Measurements from ENCODE around the gene RPH3AL. TPM values are rescaled to one million over a fixed set of nuclear protein-coding genes. Genes with fewer than 3 reads are reported as not detected.
A peak's percentile ranks its signal among the peaks of the same experiment; 100 is the strongest.

RPH3AL gene
- total RNA-seq, 3 donors from 2014 or later (not counting 1 experiment from before 2014, with no cell fraction given): 7.2 to 9.9 (median 7.9) TPM

DNA sequence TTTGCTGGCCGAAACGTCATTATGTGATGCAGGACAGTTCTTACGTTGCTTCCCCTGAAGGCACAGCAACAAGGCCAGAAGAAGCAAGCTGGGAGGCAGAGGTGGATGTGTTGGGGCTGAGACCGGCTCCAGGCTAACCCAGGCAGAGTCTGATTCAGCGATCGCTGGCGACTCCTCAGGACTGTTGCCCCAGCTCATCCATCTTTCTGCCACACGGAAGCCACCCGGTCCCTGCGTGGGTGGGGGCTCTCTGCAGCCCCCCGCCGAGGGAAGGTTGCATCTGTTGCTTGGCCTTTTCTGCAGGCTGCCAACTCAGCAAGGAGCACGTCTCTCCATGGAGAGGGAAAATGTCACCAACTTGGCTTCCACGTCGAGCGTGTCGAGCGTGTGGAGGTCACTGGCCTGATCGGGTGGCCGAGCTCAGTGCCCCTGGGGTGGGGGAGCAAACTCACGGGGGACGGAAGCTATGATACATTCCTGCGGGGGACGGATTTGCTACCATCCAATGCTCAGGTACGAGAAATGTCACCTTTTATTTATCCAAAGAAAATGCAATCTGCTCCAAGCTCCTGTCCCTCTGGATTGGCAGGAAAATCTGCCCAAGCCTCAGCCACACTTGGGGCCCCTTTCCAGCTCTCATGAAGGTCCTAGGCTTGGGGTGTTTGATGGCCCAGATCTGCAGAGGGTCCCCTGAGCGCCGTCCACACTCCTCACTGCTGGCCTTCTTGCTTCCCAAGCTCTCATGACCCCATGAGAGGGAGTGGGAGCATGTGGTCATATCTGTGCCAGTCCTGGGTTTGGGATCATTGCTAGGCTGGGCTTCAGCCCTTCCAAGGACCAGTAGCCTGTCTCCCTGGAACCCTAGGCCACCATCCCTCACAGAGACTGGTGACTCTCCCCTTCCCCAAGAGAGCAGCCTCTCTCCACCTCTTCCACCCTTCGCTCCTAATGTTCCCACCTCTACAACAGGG is 69.4 kb downstream of the RPH3AL start:
- no peak for TF ChIP-seq CTCF (IDR thresholded peaks at IDR 0.05)
- H3K4me1 ChIP-seq (ENCODE audit: control insufficient read depth, insufficient read depth, low read length): peaks cover 7% of the 10 kb centered on the region
- H3K4me3 ChIP-seq (ENCODE audit: low read length): no peak overlapping the region
- Mint-ChIP-seq H3K27me3 (ENCODE audit: low read depth in 2 of 2) (no peaks in the 10 kb centered on the region), H3K4me3 (no peak overlapping the region), H3K4me1 (peaks cover 0 to 6% of the 10 kb centered on the region in 2 donors), H3K27ac (no peak overlapping the region), H3K9me3 (no peaks in the 10 kb centered on the region), H3K36me3 (no peaks in the 10 kb centered on the region)
- H3K36me3 ChIP-seq (ENCODE audit: control insufficient read depth, insufficient read depth, low read length): no peaks in the 10 kb centered on the region
- intact Hi-C loops (cut with micrococcal nuclease): no loop called here
- ATAC-seq (no peak), DNase-seq (no peak)
- no peak overlapping the region for H3K27ac ChIP-seq (ENCODE audit: low read length)
- WGBS (ENCODE audit: insufficient coverage): 88% methylated on average over 27 of the region's 28 CpGs
- no peaks in the 10 kb centered on the region for H3K27me3 ChIP-seq (ENCODE audit: control insufficient read depth, insufficient read depth, low read length)
- no peaks in the 10 kb centered on the region for H3K9me3 ChIP-seq (ENCODE audit: control insufficient read depth, insufficient read depth, low read length)

DNA sequence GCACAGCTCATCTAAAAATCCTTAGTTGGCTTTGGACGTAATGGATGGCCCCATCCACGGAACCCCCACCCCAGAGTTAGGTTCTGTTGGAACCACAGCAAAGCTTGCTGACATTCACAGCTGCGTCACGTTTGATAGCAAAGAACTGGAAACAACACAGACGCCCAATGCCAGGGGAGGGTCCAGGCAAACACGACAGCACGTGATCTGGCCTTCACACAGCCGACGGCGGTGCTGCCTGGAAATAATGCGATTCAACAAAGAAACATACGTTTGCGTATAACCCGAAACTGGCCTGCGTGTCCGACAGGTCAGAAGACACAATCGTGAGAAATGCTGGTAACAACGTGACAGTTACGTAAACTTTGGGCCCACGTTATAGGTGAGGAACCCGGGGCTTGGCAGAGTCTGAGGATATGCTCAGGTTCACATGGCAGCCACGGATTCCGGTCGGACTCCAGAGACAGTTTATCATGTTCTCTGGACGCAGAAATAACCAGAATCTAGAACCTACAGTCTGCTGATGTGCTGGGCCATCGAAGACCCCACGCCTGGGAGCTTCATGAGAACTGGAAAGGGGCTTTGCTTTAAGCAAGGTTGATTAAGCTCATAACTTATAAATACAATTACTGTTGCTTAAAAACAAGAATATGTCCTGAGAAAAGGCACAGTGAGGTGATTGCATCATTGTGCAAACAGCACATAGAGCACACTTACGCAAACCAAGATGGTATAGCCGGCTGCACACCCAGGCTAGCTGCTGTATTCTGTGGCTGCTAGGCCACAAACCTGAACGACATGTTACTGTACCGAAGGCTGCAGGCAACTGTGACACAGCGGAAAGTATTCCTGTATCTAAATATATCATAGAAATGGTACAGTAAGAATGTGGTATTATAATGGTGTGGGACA is 70.4 kb downstream of the RPH3AL start:
- no peak overlapping the region for H3K27ac Mint-ChIP-seq
- Histone ChIP-seq H3K27me3 (ENCODE audit: control insufficient read depth, insufficient read depth, low read length) (no peaks in the 10 kb centered on the region), H3K36me3 (ENCODE audit: control insufficient read depth, insufficient read depth, low read length) (no peaks in the 10 kb centered on the region), H3K27ac (ENCODE audit: low read length) (no peak overlapping the region), H3K4me1 (ENCODE audit: control insufficient read depth, insufficient read depth, low read length) (peaks cover 7% of the 10 kb centered on the region), H3K4me3 (ENCODE audit: low read length) (no peak overlapping the region), H3K9me3 (ENCODE audit: control insufficient read depth, insufficient read depth, low read length) (no peaks in the 10 kb centered on the region)
- DNase-seq (no peak), ATAC-seq (no peak)
- no peaks in the 10 kb centered on the region for H3K36me3 Mint-ChIP-seq
- no peaks in the 10 kb centered on the region for H3K9me3 Mint-ChIP-seq
- H3K27me3 Mint-ChIP-seq (ENCODE audit: low read depth in 2 of 2): no peaks in the 10 kb centered on the region
- peaks cover 0 to 6% of the 10 kb centered on the region in 2 donors for H3K4me1 Mint-ChIP-seq
- TF ChIP-seq CTCF (IDR thresholded peaks at IDR 0.05): no peak
- intact Hi-C loops (cut with micrococcal nuclease): no loop called here
- WGBS (ENCODE audit: insufficient coverage): 86% methylated on average over 30 of the region's 32 CpGs
- no peak overlapping the region for H3K4me3 Mint-ChIP-seq

- Mint-ChIP-seq H3K27me3 (ENCODE audit: low read depth in 2 of 2) (no peaks in the 10 kb centered on the region), H3K9me3 (no peaks in the 10 kb centered on the region), H3K36me3 (no peaks in the 10 kb centered on the region), H3K27ac (no peak overlapping the region), H3K4me3 (no peak overlapping the region), H3K4me1 (peaks cover 0 to 3% of the 10 kb centered on the region in 2 donors)
- no peaks in the 10 kb centered on the region for H3K9me3 ChIP-seq (ENCODE audit: control insufficient read depth, insufficient read depth, low read length)
- H3K4me3 ChIP-seq (ENCODE audit: low read length): no peak overlapping the region
- no peak for DNase-seq
- peak in 1 of 3 donors; percentile 60 for ATAC-seq
- intact Hi-C loops (cut with micrococcal nuclease): no loop called here
- peaks cover 4% of the 10 kb centered on the region for H3K4me1 ChIP-seq (ENCODE audit: control insufficient read depth, insufficient read depth, low read length)
- no peaks in the 10 kb centered on the region for H3K27me3 ChIP-seq (ENCODE audit: control insufficient read depth, insufficient read depth, low read length)
- TF ChIP-seq CTCF (IDR thresholded peaks at IDR 0.05): no peak
- WGBS (ENCODE audit: insufficient coverage): 79% methylated on average over 20 of the region's 21 CpGs
- no peak overlapping the region for H3K27ac ChIP-seq (ENCODE audit: low read length)
- no peaks in the 10 kb centered on the region for H3K36me3 ChIP-seq (ENCODE audit: control insufficient read depth, insufficient read depth, low read length)
These were observed 71.1 kb downstream of the RPH3AL start for GRCh38 chr17:281365-281999.

Data from natural killer cell (primary cell).